ENCODE results near the gene MBLAC1.
"Not testable (repeated sequence)": the region's sequence is repeated elsewhere in the genome, so short reads cannot be mapped to it uniquely, and the experiment has no call there.

Gene MBLAC1

DNA sequence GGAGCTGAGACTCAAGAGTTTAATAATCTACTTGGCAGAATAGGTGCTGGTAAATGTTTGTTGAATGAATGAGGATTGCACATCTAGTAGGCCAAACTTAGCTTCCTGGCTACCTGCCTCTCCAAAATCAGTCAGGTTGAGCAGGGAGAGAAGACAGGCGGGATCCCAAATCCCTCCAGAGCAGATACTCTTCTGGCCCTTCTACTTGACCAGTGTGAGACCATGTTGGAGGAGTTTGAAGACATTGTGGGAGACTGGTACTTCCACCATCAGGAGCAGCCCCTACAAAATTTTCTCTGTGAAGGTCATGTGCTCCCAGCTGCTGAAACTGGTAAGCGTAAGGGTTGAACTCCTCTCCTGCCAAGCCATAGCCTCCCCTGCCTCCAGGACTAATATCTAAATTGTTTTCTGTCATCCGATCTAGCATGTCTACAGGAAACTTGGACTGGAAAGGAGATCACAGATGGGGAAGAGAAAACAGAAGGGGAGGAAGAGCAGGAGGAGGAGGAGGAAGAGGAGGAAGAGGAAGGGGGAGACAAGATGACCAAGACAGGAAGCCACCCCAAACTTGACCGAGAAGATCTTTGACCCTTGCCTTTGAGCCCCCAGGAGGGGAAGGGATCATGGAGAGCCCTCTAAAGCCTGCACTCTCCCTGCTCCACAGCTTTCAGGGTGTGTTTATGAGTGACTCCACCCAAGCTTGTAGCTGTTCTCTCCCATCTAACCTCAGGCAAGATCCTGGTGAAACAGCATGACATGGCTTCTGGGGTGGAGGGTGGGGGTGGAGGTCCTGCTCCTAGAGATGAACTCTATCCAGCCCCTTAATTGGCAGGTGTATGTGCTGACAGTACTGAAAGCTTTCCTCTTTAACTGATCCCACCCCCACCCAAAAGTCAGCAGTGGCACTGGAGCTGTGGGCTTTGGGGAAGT lies 2.2 kb upstream of the MBLAC1 start:
- DNase-seq, result no peak

DNA sequence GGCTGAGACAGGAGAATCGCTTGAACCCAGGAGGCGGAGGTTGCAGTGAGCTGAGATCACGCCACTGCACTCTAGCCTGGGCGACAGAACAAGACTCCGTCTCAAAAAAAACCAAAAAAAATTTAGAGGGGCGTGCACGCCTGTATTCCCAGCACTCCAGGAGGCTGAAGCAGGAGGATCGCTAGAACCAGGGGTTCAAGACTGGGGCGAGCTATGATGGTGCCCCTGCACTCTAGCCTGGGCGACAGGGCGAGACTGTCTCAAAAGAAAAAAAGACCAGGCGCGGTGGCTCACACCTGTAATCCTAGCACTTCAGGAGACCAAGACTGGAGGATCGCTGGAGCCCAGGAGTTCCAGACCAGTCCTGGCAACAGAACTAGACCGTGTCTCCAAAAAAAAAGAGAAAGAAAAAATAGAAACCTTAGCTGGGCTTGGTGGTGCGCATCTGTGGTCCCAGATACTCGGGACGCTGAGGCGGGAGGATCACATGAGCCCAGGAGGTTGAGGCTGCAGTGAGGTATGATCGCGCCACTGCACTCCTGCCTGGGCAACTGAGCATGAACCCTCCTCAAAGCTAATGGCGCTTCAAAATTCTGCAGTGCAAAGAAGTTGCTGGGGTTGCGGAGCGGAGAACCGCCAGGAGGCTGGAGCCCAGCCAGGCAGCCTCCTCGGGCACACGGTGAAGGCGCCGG lies 382 bp upstream of the MBLAC1 start:
- DNase-seq, result no peak

DNA sequence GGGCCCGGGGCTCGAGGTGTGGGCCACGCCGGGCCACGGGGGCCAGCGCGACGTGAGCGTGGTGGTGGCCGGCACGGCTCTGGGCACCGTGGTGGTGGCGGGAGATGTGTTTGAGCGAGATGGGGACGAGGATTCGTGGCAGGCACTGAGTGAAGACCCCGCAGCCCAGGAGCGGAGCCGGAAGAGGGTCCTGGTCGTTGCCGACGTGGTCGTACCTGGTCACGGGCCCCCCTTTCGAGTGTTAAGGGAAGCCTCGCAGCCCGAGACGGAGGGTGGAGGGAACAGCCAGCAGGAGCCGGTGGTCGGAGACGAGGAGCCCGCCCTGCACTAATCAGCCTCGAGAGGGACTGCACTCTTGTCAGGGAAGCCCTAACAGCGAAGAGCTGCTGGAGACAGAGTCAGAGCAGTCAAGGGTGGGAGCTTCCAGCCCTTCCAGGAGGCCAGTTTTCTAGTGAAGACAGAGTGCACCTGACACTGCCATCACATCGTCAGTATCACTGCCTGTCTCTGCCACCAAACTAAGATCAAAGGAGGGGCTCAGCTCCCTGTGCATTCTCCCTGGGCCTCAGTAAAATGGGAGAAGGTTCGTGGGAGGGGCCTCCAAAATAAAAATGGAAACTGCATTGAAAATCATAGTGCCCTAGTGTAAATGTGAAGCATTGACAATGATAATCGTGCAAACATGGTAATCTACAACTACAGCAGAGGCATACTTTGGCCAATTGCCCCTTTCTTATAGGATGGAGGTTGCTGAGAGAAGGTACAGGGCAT lies 1.3 kb downstream of the MBLAC1 start:
- peak; percentile 28 for DNase-seq

DNA sequence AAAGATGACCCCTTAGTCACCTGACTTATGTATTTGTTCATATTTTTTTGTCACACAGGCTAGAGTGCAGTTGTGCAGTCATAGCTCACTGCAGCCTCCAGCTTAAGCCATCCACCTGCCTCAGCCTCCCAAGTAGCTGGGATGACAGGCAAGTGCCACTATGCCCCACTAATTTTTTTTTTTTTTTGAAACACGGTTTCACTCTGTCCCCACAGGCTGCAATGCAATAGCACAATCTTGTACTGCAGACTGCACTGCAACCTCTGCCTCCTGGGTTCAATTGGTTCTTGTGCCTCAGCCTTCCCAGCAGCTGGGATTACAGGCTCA lies 1.8 kb downstream of the MBLAC1 start:
- no peak for DNase-seq

DNA sequence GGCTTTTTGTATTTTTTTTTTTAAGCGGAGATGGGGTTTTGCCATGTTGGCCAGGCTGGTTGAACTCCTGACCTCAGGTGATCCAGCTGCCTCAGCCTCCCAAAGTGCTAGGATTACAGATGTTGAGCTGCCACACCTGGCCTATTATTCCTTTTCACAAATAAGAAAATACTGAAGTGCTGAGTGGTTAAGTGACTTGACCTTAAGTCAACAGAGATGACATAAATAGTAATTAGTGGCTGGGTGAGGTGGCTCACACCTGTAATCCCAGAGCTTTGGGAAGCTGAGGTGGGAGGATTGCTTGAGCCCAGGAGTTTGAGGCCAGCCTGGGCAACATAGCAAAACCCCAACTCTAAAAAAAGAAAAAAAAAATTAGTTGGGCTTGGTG lies 3.4 kb downstream of the MBLAC1 start:
- DNase-seq, result not testable (repeated sequence)

DNA sequence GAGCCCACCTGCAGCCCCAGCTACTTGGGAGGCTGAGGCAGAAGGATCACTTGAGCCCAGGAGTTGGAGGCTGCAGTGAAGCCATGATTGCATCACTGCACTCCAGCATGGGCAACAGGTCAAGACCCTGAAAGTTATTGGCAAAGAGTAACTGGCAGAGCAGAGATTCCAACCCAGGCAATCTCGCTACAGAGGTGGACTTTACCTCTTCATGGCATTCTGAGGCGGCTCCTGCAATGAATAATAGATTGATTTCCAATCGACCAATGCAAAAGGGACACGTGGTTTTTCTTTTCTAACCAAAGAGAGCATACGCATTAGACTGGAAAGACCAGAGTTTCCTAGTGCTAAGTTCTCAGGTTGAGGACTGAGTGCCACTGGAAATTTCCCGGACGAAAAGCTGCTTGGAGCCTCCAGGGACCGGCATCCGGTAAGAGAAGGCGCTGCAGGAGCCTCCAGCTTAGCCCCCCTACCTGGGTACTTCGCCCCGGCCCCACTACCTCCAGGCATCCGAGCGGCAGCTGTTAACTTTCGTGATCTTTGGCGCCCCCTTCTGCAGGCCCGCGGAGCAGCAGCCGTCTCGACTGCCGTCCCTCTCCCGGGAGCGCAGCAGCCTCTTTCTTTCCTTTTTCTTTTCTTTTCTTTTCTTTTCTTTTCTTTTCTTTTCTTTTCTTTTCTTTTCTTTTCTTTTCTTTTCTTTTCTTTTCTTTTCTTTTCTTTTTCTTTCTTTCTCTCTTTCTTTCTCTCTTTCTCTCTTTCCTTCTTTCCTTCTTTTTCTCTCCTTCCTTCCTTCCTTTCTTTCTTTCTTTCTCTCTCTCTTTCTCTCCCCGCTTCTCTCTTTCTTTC lies 4.1 kb downstream of the MBLAC1 start:
- peak; percentile 46 for DNase-seq

DNA sequence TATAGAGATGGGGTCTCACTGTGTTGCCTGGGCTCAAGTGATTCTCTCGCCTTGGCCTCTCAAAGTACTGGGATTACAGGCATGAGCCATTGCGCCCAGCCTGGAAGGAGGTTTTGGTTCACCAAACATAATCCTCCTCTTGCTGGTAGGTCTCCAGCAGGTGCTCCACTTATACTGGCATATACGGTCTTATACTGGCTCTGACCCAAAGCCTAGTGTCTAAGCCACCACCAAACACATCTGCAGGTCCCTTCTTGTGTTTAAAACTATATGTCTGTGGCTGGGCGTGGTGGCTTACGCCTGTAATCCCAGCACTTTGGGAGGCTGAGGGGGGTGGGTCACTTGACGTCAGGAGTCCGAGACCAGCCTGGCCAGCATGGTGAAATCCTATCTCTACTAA lies 5.4 kb downstream of the MBLAC1 start:
- DNase-seq, result no peak

DNA sequence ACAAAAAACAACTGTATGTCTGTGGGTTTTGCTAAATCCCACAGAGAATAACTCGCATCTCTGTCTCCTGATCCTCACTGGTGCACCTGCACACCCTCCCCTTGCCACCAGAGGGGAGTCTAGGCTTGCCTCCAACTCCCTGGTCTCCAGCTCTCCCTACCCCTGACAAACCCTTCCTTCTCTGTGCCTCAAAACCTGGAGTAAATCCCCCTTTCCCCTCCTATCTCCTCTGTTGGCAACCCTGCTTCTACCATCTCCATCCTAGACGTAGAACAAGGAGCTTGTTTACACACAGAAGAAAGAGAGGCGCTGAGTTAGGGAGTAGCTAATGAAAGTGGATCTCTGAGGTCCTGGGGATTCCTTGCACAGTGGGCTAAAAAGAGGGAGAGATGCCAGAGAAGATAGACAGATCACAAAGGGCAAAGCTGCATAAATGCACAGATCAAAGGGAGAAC lies 6.0 kb downstream of the MBLAC1 start:
- peak; percentile 53 for DNase-seq

DNA sequence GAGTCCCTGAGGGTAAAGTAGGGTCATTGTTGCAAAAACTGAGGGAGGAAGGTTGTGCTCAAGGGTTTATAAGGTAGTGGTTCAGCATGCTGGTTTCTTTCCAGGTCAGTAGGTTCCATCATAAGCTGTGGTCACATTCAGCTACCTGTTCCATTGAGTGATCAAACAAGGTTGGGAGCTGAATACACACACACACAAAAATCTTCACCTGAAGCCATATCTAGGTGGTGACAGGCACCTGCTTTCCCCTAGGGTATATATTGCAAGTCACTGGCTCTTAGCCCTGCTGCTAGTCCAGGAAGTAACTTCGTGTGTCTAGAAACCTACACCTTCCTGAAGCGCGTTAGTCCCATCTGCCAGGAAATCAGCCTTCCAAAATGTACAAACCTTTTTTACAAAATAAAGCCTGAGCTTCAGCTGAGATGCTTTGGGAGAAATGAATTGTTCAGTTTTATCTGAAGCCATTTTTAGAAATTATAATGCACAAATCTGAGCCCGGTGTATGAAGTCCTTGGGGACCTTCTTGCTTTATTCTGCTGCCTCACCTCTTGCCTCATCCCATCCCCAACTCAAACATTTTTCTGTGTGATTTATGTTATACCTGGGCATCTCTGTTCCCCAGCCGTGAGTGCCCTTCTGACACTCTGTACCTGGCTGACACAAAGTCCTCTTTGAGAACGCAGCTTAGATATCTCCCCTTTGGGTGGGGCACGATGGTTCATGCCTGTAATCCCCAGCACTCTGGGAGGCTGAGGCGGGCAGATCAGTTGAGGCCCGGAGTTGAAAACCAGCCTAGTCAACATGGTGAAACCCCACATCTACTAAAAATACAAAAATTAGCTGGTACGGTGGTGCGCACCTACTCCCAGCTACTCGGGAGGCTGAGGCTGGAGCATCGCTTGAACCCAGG lies 11.3 kb downstream of the MBLAC1 start:
- no peak for DNase-seq

DNA sequence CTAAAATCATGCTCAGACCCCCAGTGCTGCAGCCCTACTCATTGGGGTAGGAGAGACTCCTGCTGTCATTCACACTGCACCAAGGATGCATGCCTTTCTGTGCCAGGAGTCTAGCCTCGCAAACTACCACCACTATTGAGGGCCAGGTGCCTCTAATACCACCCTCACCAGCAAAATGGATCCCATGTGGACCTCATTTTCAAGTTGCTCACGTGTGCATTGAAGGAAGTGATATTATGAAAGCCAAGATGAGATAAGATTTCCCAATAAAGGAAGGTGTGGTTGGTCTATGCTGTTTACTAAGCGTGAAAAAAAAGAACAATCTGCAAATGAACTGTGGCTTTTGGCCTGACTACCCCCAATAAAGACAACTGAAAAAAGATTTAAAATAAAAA lies 14.8 kb downstream of the MBLAC1 start:
- no peak for DNase-seq

DNA sequence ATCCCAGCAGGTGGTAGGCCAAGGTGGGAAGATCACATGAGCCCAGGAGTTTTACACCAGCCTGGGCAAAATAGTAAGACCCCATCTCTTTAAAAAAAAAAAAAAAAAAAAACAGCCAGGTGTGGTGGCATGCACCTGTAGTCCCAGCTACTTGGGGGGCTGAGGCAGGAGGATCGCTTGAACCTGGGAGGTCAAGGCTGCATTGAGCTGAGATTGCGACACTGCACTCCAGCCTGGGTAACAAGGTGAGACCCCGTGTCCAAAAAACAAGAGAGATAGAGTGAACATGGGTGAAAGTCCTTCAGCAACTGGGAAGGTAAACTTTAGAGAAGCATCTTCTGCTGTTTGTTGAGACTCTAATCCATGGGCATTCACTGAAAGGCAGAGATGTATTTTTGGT lies 15.7 kb downstream of the MBLAC1 start:
- no peak for DNase-seq

DNA sequence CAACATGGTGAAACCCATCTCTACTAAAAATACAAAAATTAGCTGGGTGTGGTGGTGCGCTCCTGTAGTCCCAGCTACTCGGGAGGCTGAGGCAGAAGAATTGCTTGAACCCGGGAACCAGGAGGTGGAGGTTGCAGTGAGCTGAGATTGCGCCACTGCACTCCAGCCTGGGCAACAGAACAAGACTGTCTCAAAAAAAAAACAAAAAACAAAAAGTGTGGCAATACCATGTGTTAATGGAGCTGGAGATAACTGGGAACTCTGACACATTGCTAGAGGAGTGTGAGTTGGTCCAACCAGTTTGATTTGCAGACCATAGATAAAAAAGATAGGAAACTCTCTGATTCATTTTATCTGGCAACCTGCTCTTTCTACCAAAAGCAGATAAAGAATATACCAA lies 19.6 kb downstream of the MBLAC1 start:
- DNase-seq, result not testable (repeated sequence)

DNA sequence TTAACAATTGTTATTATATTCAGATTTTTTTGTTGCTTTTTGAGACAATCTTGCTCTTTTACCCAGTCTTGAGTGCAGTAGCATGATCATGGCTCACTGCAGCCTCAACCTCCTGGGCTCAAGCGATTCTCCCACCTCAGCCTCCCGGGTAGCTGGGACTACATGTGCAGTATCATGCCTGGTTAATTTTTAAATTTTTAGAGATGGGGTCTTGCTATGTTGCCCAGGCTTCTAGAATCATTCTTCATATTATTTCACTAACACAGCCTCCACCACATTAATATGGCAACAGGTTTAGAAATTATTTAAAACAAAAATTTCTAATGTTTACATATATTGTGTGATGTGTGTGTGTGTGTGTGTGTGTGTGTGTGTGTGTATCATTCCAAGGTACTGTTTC lies 20.5 kb downstream of the MBLAC1 start:
- DNase-seq, result no peak

DNA sequence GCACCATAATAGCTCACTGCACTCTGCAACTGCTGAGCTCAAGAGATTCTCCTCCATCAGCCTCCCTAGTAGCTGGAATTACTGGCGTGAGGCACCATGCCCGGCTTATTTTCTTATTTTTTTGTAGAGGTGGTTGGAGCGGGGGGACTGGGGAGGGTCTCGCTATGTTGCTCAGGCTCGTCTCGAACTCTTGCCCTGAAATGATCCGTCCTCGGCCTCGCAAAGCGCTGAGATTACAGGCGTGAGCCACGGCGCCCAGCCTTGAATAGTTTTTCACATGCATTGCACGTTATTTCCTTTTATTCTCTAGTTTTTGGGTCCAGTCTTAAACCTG lies 21.4 kb downstream of the MBLAC1 start:
- DNase-seq, result no peak

DNA sequence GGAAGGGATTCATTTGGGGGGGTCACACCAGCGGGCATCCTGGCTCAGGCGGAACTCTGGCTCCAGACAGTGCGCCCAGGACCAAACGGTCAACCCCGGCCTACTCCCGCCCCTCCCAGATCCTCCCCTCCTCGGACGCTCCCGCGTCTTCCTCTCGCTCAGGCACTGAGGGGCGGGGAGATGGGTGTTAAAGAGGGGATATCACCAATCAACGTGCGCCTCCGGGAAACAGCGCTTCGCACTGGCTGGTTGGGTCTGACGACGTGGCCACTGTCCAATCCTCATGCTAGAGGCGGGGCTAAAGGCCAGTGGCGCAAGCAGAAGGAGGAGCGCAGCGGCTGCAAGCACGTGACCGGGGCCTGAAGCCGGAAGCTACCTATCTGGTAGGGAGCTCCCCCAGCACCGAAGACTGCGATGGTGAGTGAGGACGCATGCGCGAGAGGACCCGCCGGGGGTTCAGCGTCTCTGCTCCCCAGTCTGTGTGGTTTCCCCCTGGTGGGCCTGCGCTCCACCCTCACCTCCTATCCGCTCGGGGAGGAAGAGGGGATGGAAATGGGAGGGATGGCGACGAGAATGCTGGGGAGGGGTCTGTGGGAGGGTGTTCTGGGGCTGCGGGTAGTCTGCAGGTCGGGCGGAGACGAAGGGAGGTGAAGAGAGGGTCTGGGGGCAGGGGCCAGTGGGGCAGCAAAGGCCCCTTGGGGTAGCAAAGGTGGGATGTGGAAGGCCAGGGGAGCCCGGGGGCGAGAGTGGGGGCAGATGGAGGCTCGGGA lies 22.0 kb downstream of the MBLAC1 start, which contains the start of gene LAMTOR4:
TSS of gene LAMTOR4 (plus strand) at position 360 of the 770 bp plus-strand sequence. CDS start at position 415, 55 bp downstream.
- DNase-seq, result peak; percentile 99

DNA sequence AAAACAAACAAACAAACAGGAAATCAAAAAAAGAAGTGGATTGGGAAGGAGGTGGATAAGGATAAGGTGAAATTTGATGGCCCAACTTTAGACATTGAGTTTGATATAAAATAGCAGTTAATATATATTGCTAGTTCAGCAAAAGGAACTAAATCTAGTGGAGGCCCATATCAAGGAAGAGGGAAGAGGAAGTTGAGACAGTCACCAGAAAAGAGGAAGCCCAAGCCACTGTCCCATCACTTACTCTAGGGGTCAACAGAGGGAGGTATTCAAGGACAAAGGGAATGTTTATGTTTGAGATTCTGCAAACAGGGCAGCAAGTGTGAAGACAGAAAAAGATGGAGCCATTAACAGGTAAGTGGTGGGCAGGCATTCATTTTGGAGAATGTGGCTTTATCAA lies 25.6 kb downstream of the MBLAC1 start:
- DNase-seq, result no peak

DNA sequence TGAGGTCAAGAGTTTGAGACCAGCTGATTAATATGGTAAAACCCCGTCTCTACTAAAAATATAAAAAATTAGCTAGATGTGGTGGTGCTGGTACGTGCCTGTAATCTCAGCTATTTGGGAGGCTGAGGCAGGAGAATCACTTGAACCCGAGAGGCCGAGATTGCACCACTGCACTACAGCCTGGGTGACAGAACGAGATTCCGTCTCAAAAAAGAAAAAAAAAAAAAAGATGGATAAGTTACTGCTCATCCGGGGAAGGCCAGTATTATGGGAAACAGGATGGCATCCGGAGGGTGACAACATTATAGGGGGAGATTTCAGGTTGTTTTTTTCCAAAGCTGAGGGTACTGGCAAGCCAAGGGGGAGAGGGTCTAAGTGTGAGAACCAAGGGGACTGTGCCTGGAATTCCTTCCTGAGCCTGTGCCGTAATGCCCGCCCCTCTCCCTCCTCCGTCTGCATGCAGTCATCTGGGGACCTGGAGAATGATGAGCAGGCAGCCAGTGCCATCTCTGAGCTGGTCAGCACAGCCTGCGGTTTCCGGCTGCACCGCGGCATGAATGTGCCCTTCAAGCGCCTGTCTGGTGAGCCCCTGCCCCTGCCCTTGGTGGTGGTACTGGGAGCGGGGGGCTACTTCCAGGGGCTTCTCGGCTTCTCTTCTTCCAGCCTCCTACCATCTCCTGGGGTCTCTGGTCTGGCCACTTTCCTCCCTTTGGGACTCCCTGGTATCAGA lies 26.3 kb downstream of the MBLAC1 start:
- no peak for DNase-seq

DNA sequence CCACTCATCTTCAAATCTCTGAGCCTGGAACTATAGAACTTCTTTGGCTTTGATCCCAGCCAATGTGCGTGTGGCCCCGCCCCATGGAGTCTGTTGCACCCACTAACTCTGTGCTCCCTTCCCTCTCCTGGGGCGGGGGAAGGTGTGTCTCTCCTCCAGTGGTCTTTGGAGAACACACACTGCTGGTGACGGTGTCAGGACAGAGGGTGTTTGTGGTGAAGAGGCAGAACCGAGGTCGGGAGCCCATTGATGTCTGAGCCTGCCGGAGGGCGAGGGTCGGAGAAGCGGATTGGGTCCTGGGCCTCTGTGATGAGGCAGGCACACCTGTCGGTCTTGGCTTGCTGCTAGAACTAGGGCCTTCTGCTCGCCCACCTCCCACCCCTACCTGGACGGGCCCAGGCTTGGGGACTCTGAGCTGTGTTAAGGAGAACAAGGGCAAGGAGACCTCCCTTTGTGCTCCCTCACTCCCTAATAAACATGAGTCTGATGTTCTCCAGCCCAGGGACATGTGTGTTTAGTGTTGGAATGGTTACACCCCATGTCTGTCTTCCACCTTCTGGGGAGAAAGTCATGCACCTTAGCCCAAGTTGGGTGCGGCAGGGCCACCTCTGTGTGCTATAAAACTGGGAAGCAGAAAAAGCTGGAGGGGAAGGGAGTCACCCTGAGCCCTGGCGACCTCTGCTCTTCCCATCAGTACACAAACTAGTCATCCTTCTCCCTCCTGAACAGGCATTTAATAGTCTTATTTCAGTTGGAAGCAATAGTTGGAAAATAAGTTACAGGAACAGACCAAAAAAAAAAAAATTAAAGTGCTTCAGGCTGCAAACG lies 27.2 kb downstream of the MBLAC1 start:
- no peak for DNase-seq

Measured in fibroblast of skin of right biceps (primary cell).